DND-41 (cell line): ENCODE results near the gene ZMAT3.

Source experiments
- EZH2 ChIP-seq: IDR thresholded peaks from 3 replicates; pipeline ENCODE4 v1.6.1; 2012; ENCODE audit warnings: borderline replicate concordance, low read depth, mild to moderate bottlenecking, moderate library complexity, low read length, inconsistent platforms; ENCODE audit not compliant: severe bottlenecking
- TF ChIP-seq, protein P1 (sequence below): IDR thresholded peaks from 2 replicates; pipeline ENCODE4 v1.5.1; 2012; ENCODE audit warnings: borderline replicate concordance, low read length, moderate library complexity, mild to moderate bottlenecking; ENCODE audit not compliant: poor library complexity, severe bottlenecking; ENCODE audit errors: extremely low read depth

GRCh38 chr3:179063945-179064560 lies 7.6 kb downstream of the ZMAT3 start:
- no peak for TF ChIP-seq EZH2
- TF ChIP-seq, protein P1, sequence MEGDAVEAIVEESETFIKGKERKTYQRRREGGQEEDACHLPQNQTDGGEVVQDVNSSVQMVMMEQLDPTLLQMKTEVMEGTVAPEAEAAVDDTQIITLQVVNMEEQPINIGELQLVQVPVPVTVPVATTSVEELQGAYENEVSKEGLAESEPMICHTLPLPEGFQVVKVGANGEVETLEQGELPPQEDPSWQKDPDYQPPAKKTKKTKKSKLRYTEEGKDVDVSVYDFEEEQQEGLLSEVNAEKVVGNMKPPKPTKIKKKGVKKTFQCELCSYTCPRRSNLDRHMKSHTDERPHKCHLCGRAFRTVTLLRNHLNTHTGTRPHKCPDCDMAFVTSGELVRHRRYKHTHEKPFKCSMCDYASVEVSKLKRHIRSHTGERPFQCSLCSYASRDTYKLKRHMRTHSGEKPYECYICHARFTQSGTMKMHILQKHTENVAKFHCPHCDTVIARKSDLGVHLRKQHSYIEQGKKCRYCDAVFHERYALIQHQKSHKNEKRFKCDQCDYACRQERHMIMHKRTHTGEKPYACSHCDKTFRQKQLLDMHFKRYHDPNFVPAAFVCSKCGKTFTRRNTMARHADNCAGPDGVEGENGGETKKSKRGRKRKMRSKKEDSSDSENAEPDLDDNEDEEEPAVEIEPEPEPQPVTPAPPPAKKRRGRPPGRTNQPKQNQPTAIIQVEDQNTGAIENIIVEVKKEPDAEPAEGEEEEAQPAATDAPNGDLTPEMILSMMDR = no peak
